ENCODE results near the gene AQR.

GRCh38 chr15:35013370-35013769 lies 43.8 kb upstream of the AQR start:
- TF ChIP-seq REST (IDR thresholded peaks at IDR 0.05; ENCODE audit: insufficient read depth in 1 of 2, low read depth in 2 of 2, low read length in 2 of 2) (no peak), POLR2AphosphoS5 (IDR thresholded peaks at IDR 0.05; ENCODE audit: low read depth, low read length) (no peak), TAF1 (IDR thresholded peaks at IDR 0.05; ENCODE audit: borderline replicate concordance, insufficient read depth, low read length) (no peak)

Measured in PFSK-1 (cell line).